HepG2 (cell line): Measurements from ENCODE around the gene SLC39A1. TPM values are rescaled to one million over a fixed set of nuclear protein-coding genes. Genes with fewer than 3 reads are reported as not detected.

Source experiments
- BATF2 ChIP-seq: sonication (generic); formaldehyde crosslinking; IDR thresholded peaks from 2 replicates; pipeline ENCODE4 v1.8.0; 2022; ENCODE audit warnings: mild to moderate bottlenecking, missing genetic modification reagents, moderate library complexity
- FOSL1 ChIP-seq: sonication (generic); formaldehyde crosslinking; IDR thresholded peaks from 2 replicates; pipeline ENCODE4 v1.9.0; 2021; ENCODE audit warnings: missing genetic modification reagents, borderline replicate concordance
- GATAD1 ChIP-seq: IDR thresholded peaks from 2 replicates; pipeline ENCODE4 v1.6.1; 2016; ENCODE audit warnings: missing genetic modification reagents, missing compliant biosample characterization
- GTF3A ChIP-seq: sonication (generic); formaldehyde crosslinking; conservative IDR thresholded peaks from 2 replicates; pipeline ENCODE4 v1.4.0; 2020; ENCODE audit warnings: mild to moderate bottlenecking, missing genetic modification reagents
- KDM2A ChIP-seq: sonication (generic); formaldehyde crosslinking; IDR thresholded peaks from 2 replicates; pipeline ENCODE4 v1.4.0; 2020; ENCODE audit warnings: low read depth, missing genetic modification reagents, borderline replicate concordance
- POGZ ChIP-seq: sonication (generic); formaldehyde crosslinking; IDR thresholded peaks from 2 replicates; pipeline ENCODE4 v1.4.0; 2020; ENCODE audit warnings: mild to moderate bottlenecking, missing genetic modification reagents
- RFX3 ChIP-seq: IDR thresholded peaks from 2 replicates; pipeline ENCODE4 v1.6.1; 2016; ENCODE audit warnings: missing biosample characterization, missing genetic modification reagents
- SOX5 ChIP-seq: IDR thresholded peaks from 2 replicates; pipeline ENCODE4 v1.6.1; 2016; ENCODE audit warnings: borderline replicate concordance
- TEAD3 ChIP-seq: optimal IDR thresholded peaks from 2 replicates; pipeline ENCODE3; 2016; ENCODE audit warnings: borderline replicate concordance
- ZFY ChIP-seq: sonication (generic); formaldehyde crosslinking; IDR thresholded peaks from 2 replicates; pipeline ENCODE4 v1.4.0; 2020; ENCODE audit warnings: missing genetic modification reagents
- ZNF256 ChIP-seq: sonication (generic); formaldehyde crosslinking; conservative IDR thresholded peaks from 2 replicates; pipeline ENCODE4 v1.4.0; 2020; ENCODE audit warnings: missing genetic modification reagents
- ZNF281 ChIP-seq: sonication (generic); formaldehyde crosslinking; IDR thresholded peaks from 2 replicates; pipeline ENCODE4 v1.4.0; 2020; ENCODE audit warnings: missing genetic modification reagents, borderline replicate concordance
- ZNF331 ChIP-seq: sonication (generic); formaldehyde crosslinking; IDR thresholded peaks from 2 replicates; pipeline ENCODE4 v1.4.0; 2020; ENCODE audit warnings: missing genetic modification reagents
- ZNF557 ChIP-seq: sonication (generic); formaldehyde crosslinking; IDR thresholded peaks from 2 replicates; pipeline ENCODE4 v1.4.0; 2020; ENCODE audit warnings: missing genetic modification reagents
- ZNF569 ChIP-seq: sonication (generic); formaldehyde crosslinking; IDR thresholded peaks from 2 replicates; pipeline ENCODE4 v1.5.0; 2020; ENCODE audit warnings: mild to moderate bottlenecking, missing genetic modification reagents, moderate library complexity, borderline replicate concordance
- ZNF781 ChIP-seq: sonication (generic); formaldehyde crosslinking; IDR thresholded peaks from 2 replicates; pipeline ENCODE4 v1.5.1; 2020; ENCODE audit warnings: borderline replicate concordance, mild to moderate bottlenecking, missing genetic modification reagents; ENCODE audit errors: not compliant biosample characterization
- ZNF792 ChIP-seq: IDR thresholded peaks from 2 replicates; pipeline ENCODE4 v1.6.1; 2016
- ZNF883 ChIP-seq: sonication (generic); formaldehyde crosslinking; IDR thresholded peaks from 2 replicates; pipeline ENCODE4 v1.5.1; 2020; ENCODE audit warnings: mild to moderate bottlenecking, missing genetic modification reagents; ENCODE audit errors: not compliant biosample characterization
- ZSCAN25 ChIP-seq: sonication (generic); formaldehyde crosslinking; IDR thresholded peaks from 2 replicates; pipeline ENCODE4 v1.8.0; 2022; ENCODE audit warnings: mild to moderate bottlenecking, missing genetic modification reagents
- polyA plus RNA-seq, 8 experiments: library from polyadenylated mRNA; depleted of rRNA in 3 of 8; stranded (reverse) in 7 of 8; unstranded in 1 of 8; fragments of >200 nt; fragmentation: Illumina TruSeq in 4 of 8; extraction: Trizol in 4 of 8; gene quantifications; 2 replicates each; pipeline versions ENCODE4 v1.2.1 to v1.2.3, GENCODE V29; 2011 to 2016; ENCODE audit warnings: low read depth in 4 of 8, missing spikeins in 1 of 8, mixed read lengths in 1 of 8; ENCODE audit not compliant: insufficient read depth in 1 of 8
- total RNA-seq, 5 experiments: library from RNA; depleted of rRNA; stranded (reverse); fragments of >200 nt; fragmentation: Illumina TruSeq; extraction: Trizol; gene quantifications; 2 replicates each; pipeline ENCODE4 v1.2.3, GENCODE V29; 2016; ENCODE audit warnings: low read depth in 1 of 5
- TF ChIP-seq, protein P1 (sequence below): sonication (generic); formaldehyde crosslinking; IDR thresholded peaks from 2 replicates; pipeline ENCODE4 v1.4.0; 2020; ENCODE audit warnings: mild to moderate bottlenecking, missing genetic modification reagents
- TF ChIP-seq, protein P2 (sequence below): sonication (generic); formaldehyde crosslinking; IDR thresholded peaks from 2 replicates; pipeline ENCODE4 v1.4.0; 2020; ENCODE audit warnings: missing genetic modification reagents, borderline replicate concordance

The SLC39A1 gene
- total and polyA plus RNA-seq, 2 of the 13 experiments (the other 11 are each of a cell fraction or from before 2014, with no cell fraction given): 71.2 to 78.4 TPM

GRCh38 chr1:153963030-153963849 lies at the start of gene SLC39A1 (continued):
- TF ChIP-seq POGZ (CRISPR knock-in tag) (no peak), ZNF569 (CRISPR knock-in tag) (no peak), ZNF781 (no peak), SOX5 (CRISPR knock-in tag) (no peak; the same call in 1 of the 2 replicates), TEAD3 (CRISPR knock-in tag) (no peak), RFX3 (CRISPR knock-in tag) (no peak), ZNF792 (CRISPR knock-in tag) (no peak; the same call in 1 of the 2 replicates), GTF3A (no peak), ZNF557 (CRISPR knock-in tag) (no peak), ZFY (peak; percentile 86), KDM2A (CRISPR knock-in tag) (no peak; the same call in 1 of the 2 replicates), ZNF256 (CRISPR knock-in tag) (no peak; the same call in 1 of the 2 replicates), ZNF331 (CRISPR knock-in tag) (0 out of 2 replicates have a peak, but pooled peaks have one; percentile 9), ZNF281 (CRISPR knock-in tag) (peak; percentile 95), BATF2 (CRISPR knock-in tag) (no peak), FOSL1 (CRISPR knock-in tag) (no peak), ZNF883 (CRISPR knock-in tag) (no peak), ZSCAN25 (CRISPR knock-in tag) (peak; percentile 16; the same call in 1 of the 2 replicates), GATAD1 (peak; percentile 56)
- TF ChIP-seq, protein P1, sequence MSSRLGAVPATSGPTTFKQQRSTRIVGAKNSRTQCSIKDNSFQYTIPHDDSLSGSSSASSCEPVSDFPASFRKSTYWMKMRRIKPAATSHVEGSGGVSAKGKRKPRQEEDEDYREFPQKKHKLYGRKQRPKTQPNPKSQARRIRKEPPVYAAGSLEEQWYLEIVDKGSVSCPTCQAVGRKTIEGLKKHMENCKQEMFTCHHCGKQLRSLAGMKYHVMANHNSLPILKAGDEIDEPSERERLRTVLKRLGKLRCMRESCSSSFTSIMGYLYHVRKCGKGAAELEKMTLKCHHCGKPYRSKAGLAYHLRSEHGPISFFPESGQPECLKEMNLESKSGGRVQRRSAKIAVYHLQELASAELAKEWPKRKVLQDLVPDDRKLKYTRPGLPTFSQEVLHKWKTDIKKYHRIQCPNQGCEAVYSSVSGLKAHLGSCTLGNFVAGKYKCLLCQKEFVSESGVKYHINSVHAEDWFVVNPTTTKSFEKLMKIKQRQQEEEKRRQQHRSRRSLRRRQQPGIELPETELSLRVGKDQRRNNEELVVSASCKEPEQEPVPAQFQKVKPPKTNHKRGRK (CRISPR knock-in tag): no peak
- TF ChIP-seq, protein P2, sequence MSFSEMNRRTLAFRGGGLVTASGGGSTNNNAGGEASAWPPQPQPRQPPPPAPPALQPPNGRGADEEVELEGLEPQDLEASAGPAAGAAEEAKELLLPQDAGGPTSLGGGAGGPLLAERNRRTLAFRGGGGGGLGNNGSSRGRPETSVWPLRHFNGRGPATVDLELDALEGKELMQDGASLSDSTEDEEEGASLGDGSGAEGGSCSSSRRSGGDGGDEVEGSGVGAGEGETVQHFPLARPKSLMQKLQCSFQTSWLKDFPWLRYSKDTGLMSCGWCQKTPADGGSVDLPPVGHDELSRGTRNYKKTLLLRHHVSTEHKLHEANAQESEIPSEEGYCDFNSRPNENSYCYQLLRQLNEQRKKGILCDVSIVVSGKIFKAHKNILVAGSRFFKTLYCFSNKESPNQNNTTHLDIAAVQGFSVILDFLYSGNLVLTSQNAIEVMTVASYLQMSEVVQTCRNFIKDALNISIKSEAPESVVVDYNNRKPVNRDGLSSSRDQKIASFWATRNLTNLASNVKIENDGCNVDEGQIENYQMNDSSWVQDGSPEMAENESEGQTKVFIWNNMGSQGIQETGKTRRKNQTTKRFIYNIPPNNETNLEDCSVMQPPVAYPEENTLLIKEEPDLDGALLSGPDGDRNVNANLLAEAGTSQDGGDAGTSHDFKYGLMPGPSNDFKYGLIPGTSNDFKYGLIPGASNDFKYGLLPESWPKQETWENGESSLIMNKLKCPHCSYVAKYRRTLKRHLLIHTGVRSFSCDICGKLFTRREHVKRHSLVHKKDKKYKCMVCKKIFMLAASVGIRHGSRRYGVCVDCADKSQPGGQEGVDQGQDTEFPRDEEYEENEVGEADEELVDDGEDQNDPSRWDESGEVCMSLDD (CRISPR knock-in tag): peak; percentile 58; the same call in 1 of the 2 replicates
